ENCODE measurements around the gene MUC22. TPM values are rescaled to one million over a fixed set of nuclear protein-coding genes. Genes with fewer than 3 reads are reported as not detected.

Gene MUC22
- total RNA-seq, 2 experiments from 2014 or later: not detected

DNA sequence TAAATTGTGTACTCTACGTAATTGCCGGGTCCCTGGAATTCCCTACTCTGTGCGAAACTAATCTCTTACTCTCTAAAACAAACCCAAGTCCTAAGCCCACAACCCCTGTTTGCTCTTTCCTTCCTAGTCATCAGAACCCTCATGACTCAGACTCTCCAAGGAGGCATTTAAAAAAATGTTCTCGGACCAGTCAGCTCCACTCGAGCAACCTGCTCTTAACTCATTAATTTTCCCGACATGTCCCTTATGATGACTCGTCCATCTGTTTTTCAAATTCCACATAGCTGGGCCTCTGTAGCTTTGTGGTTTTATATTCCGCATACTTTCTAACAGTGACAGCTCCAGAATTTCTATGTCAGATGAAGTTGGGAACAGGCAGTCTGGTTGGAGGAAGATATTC, 2.6 kb upstream of the MUC22 start:
- peaks cover 40% of the 10 kb centered on the region for H3K27me3 Mint-ChIP-seq
- no peaks in the 10 kb centered on the region for H3K4me1 Mint-ChIP-seq (ENCODE audit: low read depth)

DNA sequence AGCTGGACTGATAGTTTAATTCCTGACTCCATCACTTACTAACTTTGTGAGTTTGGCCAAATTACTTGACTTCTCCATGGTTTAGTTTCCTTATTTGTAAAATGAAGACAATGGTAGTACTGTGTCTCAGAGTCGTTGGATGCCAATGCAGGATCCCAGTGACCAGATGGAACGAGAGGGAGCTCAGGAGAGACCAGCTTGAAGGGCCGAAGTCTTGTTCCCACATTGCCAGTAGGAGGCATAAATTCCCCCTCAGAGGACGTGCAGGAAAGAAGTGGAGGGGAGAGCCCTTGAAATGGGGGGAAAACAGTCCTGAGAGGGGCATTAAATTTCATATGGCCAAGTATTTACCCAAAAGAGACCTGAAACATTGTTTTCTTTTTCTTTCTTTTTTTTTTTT, 2.1 kb upstream of the MUC22 start:
- Histone ChIP-seq H3K4me3 (ENCODE audit: low read length) (no peak overlapping the region), H3K27me3 (ENCODE audit: control insufficient read depth in 1 of 2, insufficient read depth in 2 of 2, low read length in 2 of 2) (peaks cover 0 to 5% of the 10 kb centered on the region in 2 experiments), H3K4me1 (ENCODE audit: insufficient read depth, low read length) (no peaks in the 10 kb centered on the region), H3K36me3 (ENCODE audit: insufficient read depth, low read length) (no peaks in the 10 kb centered on the region), H3K27ac (ENCODE audit: low read depth in 1 of 2, low read length in 2 of 2) (no peak overlapping the region), H3K9me3 (ENCODE audit: control insufficient read depth in 1 of 2, insufficient read depth in 1 of 2, low read length in 2 of 2) (no peaks in the 10 kb centered on the region)
- Mint-ChIP-seq H3K36me3 (ENCODE audit: low read depth) (no peaks in the 10 kb centered on the region), H3K27me3 (peaks cover 42% of the 10 kb centered on the region), H3K9me3 (no peaks in the 10 kb centered on the region), H3K4me3 (no peak overlapping the region), H3K27ac (no peak overlapping the region), H3K4me1 (ENCODE audit: low read depth) (no peaks in the 10 kb centered on the region)
- ATAC-seq (ENCODE audit: poor library complexity) (no peak), DNase-seq (no peak)
- TF ChIP-seq, protein P1, sequence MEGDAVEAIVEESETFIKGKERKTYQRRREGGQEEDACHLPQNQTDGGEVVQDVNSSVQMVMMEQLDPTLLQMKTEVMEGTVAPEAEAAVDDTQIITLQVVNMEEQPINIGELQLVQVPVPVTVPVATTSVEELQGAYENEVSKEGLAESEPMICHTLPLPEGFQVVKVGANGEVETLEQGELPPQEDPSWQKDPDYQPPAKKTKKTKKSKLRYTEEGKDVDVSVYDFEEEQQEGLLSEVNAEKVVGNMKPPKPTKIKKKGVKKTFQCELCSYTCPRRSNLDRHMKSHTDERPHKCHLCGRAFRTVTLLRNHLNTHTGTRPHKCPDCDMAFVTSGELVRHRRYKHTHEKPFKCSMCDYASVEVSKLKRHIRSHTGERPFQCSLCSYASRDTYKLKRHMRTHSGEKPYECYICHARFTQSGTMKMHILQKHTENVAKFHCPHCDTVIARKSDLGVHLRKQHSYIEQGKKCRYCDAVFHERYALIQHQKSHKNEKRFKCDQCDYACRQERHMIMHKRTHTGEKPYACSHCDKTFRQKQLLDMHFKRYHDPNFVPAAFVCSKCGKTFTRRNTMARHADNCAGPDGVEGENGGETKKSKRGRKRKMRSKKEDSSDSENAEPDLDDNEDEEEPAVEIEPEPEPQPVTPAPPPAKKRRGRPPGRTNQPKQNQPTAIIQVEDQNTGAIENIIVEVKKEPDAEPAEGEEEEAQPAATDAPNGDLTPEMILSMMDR (IDR thresholded peaks at IDR 0.05): no peak
- ChIA-PET POLR2A (no interaction called here), CTCF (no interaction called here)
- intact Hi-C loops (cut with DNase I, micrococcal nuclease): no loop called here

More for the DNA sequence above, 2.6 kb upstream of the MUC22 start:
- Histone ChIP-seq H3K36me3 (ENCODE audit: insufficient read depth, low read length) (no peaks in the 10 kb centered on the region), H3K27me3 (ENCODE audit: control insufficient read depth in 1 of 2, insufficient read depth in 2 of 2, low read length in 2 of 2) (peaks cover 0 to 5% of the 10 kb centered on the region in 2 experiments), H3K4me3 (ENCODE audit: low read length) (no peak overlapping the region), H3K4me1 (ENCODE audit: insufficient read depth, low read length) (no peaks in the 10 kb centered on the region), H3K27ac (ENCODE audit: low read depth in 1 of 2, low read length in 2 of 2) (no peak overlapping the region), H3K9me3 (ENCODE audit: control insufficient read depth in 1 of 2, insufficient read depth in 1 of 2, low read length in 2 of 2) (no peaks in the 10 kb centered on the region)
- POLR2A ChIA-PET: no interaction called here
- ATAC-seq (ENCODE audit: poor library complexity): no peak
- no peaks in the 10 kb centered on the region for H3K36me3 Mint-ChIP-seq (ENCODE audit: low read depth)
- H3K27ac Mint-ChIP-seq: no peak overlapping the region
- TF ChIP-seq, protein P1 (IDR thresholded peaks at IDR 0.05): no peak
- H3K4me3 Mint-ChIP-seq: no peak overlapping the region
- intact Hi-C loops (cut with DNase I, micrococcal nuclease): no loop called here
- no peaks in the 10 kb centered on the region for H3K9me3 Mint-ChIP-seq
- CTCF ChIA-PET: no interaction called here
- DNase-seq: no peak

DNA sequence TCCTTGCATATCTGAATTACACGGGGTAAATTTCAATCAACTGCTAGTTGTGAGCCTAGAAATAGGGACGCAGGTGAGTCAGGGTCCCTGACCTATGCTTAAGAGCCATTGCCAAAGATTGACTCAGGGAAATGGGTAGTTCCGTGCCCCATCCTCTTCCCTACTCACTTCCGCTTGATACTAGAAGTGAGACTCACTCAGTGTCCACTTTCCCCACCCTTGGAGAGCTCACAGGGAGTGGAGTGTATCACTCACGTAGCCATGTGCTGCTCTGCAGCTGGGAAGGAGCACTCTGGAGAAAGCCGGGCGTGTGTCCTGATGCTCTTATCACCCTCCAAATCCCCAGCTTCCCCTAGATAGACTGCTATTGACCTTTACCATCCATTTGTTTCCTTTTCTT, 543 bp upstream of the MUC22 start:
- POLR2A ChIA-PET: no interaction called here

More for the DNA sequence above, 543 bp upstream of the MUC22 start:
- Mint-ChIP-seq H3K27ac (no peak overlapping the region), H3K4me3 (no peak overlapping the region), H3K36me3 (ENCODE audit: low read depth) (no peaks in the 10 kb centered on the region), H3K9me3 (no peaks in the 10 kb centered on the region), H3K4me1 (ENCODE audit: low read depth) (no peaks in the 10 kb centered on the region), H3K27me3 (peaks cover 46% of the 10 kb centered on the region)
- TF ChIP-seq, protein P1 (IDR thresholded peaks at IDR 0.05): no peak
- Histone ChIP-seq H3K36me3 (ENCODE audit: insufficient read depth, low read length) (no peaks in the 10 kb centered on the region), H3K9me3 (ENCODE audit: control insufficient read depth in 1 of 2, insufficient read depth in 1 of 2, low read length in 2 of 2) (no peaks in the 10 kb centered on the region), H3K4me1 (ENCODE audit: insufficient read depth, low read length) (no peaks in the 10 kb centered on the region), H3K4me3 (ENCODE audit: low read length) (no peak overlapping the region), H3K27me3 (ENCODE audit: control insufficient read depth in 1 of 2, insufficient read depth in 2 of 2, low read length in 2 of 2) (peaks cover 0 to 5% of the 10 kb centered on the region in 2 experiments), H3K27ac (ENCODE audit: low read depth in 1 of 2, low read length in 2 of 2) (no peak overlapping the region)
- ATAC-seq (ENCODE audit: poor library complexity) (no peak), DNase-seq (no peak)
- CTCF ChIA-PET: no interaction called here
- intact Hi-C loops (cut with DNase I, micrococcal nuclease): no loop called here
